Esophagus mucosa (tissue), 1 donor: Measurements from ENCODE around the gene PCSK6. TPM values are rescaled to one million over a fixed set of nuclear protein-coding genes. Genes with fewer than 3 reads are reported as not detected.

ENCODE experiments used
- ATAC-seq: fragments of 200-7000 bp; cut with Tn5 transposase; one replicate; pipeline ENCODE4 v1.9.1; 2020
- total RNA-seq: library from RNA; stranded (reverse); gene quantifications from one replicate; pipeline ENCODE4 v1.2.4, GENCODE V29; 2023
- donor health status: DM: yes; HTN: yes; CAD: no.

PCSK6 gene
- total RNA-seq, 1 donor from 2014 or later = 6.7 TPM

DNA sequence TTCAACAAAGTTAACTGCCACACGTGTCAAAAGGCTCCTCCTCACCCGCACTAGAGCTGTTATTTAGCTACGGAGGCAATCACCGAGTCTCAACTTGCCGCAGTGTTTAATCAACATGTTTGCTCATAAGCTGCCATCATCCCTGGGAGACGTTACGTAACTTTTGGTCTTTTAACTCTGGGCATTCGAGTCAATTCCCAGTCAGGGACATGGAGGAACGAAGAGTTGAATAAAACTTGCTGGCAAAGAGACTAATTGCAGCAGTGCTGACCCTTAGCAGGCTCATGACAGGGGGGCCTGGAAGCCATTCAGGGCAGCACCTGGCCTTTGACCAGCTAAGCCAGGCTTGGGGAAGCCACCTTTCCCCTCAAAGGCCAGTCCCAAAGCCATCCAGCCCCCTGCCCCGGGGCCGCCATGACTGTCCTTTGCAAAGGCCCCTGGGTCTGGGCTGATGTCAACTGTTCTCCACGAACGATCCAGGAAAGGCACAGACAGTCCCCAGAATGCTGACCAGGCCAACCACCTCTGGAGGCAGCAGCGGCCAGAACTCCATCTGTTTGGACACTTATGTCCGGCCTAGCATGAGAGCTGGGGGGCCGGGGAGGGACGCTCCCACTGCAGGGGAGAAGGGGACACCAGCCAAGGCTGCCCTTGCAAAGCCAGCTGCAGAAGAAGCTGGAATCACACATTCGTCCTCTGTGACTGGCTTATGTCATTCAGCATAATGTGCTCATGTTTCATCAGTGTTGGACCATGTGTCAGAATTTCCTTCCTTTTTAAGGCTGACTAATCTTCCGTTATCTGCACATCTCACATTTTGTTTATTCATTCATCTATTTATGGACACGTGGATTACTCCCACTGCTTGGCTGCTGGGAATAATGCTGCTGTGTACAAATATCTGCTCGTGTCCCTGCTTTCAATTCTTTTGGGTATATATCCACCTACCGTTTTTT lies 43.7 kb downstream of the PCSK6 start:
- peak; percentile 76 for ATAC-seq

DNA sequence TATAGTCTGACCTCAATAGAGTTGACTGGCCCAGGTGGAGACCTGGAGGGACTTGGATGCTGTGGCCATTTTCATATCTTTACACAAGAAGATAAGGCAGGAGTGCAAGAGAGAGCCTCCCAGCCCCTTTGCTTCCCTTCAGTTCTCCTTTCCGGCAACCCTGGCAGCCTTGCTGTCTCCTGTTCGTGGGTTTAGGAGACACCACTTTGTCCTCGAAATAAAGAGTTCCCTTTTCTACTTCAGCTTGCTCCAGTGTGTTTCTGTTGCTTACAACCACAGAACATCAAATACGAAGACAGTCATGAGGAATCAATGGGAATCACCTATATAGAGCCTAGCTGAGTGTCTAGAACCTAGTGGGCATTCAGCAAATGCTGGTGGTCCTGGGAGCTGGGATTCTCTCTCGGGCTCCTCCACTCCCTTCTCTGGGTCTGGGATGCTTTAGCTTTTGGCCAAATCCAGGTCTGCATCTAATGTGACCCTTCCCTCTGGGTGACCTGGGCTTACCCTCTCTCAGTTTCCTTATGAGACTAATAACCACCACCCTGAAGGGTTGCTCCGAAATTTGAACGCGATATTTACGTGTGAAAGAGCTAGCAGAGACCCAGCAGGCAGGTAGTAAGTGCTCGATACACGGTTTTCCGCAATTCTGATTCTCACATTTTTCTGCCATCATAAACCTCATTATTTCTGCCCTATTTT lies 44.5 kb downstream of the PCSK6 start:
- no peak for ATAC-seq

DNA sequence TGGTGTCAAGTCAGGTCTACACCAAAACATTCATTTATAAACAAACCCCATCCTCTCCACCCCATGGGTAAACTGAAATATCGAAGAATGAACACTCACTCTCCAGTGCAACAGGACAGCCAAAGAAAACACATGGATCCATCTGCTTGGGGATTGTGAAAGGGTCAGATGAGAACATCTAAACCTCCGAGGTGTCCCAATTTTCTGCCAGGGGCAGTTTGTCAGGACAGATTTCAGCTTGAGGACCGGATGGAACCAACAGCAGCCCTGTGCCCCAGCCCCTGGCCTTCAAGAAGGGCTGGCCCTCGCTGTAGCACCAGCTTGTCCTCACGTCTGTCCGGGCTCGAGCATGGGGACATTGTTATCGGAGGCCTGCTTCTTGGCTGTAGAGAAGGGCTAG lies 45.5 kb downstream of the PCSK6 start:
- no peak for ATAC-seq

DNA sequence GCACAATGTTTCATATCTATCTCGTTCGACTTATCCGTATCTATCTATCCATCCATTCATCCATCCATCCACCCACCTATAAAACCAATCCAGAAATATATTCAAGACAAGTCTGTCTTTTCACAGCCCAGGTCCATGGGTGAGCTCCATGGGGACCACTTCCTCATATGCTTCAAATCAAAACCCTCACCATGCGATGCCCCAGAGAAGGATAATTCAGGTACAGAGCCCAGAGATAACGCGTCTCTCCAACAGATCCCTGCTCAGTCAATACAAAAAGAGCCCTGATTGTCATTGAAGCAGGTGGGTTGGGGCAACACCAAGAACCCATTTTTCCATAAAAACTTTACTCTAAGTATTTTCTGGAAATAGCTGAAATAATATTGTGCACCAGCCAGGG lies 47.2 kb downstream of the PCSK6 start:
- ATAC-seq = no peak

DNA sequence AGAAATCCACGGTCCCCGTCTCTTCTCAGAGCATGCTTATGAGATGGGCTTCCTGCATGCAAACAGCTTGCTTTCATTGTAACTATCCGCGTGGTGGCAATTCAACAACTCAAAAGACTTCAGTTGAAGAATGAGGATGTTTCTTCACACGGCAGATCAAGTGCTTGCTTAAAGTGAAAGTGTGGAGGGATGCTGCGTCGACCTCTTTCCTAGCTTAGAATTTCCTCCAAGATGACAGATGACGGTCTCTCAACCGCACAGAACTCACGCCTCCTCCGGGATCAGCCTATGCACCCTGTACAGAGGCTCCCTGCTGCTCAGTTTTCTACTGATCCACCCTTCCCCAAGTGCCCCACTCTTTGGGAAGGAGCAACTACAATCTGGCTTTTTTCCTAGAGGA lies 47.8 kb downstream of the PCSK6 start:
- no peak for ATAC-seq

DNA sequence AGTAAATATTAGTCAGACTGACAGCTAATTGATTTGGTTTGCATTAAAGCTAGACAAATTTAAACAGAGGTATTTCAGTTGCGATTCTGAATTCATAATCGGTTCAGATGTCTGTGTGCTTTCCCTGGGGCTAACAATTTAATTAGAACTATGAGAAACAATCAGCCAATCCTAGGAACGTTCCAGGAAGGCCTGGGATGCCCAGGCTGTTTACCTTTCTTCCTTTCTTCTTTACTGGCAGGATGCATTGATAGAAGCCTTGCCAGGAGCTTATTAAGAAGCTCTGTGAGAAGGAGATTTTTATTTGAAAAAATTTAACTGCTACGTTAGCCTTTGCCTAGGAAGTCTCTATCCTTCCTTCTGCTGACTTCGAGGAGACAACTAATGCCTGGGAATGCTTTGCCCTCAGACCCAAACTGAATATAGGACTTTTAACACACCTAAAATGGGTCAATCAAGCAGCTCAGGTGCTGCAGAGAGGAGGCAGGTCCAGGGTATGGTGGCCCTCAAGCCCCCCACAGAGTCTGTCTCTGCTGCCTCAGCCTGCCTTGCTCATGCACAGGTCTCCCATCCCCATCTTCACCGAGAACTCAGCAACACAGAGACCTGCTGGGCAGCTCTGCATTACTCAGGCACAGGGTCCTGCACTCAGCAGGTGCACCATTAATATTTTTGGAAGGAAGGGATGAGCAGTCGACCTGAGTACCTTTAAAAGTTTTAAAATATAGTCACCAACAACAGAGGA lies 48.5 kb downstream of the PCSK6 start:
- ATAC-seq = no peak

DNA sequence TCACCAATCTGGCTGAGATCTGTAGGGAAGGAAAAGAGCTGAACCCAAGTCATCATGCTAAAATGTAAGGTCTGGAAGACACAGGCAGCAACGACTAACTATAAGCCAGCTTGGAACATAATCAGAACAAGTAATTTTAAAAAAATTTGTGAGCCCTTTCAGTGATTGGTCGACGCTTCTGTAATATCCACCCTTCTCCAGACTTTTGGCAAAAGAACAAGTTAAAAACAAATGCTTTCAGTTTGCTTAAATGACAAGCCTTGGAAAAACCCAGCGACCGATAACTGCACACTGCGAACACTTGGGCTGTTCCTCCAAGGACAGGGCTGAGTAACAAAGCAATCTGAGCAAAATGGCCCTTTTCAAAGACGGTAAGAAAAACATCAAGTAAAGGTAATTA lies 49.6 kb downstream of the PCSK6 start:
- no peak for ATAC-seq

DNA sequence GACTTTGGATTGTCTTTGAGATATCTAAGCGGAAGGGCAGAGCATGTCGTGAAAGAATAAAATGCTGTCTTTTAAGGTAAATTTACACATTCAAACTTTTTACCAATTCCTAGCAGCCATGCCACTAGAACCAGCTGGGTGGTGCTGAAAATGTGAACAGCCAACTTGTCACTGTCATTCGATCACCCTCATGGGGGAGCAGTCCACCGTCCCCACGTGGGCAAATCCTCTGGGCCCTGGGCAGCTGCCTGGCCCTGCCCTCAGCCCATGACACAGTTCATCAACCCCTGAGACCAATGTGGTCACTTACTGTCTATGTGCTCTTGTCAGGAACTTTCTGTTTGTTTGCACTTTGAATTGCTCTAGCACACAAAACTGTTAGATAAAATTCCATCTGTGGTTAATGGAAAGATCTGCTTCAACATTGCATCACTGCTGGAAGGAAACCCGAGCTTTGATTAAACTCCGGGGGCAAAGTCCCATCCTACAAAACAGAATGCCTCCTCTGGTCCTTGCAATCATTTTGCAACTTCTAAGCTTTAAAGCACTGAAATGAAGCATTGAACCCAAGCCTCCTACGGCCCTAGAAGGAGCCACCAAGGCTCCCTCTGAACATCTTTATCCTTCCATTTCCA lies 50.1 kb downstream of the PCSK6 start:
- no peak for ATAC-seq

DNA sequence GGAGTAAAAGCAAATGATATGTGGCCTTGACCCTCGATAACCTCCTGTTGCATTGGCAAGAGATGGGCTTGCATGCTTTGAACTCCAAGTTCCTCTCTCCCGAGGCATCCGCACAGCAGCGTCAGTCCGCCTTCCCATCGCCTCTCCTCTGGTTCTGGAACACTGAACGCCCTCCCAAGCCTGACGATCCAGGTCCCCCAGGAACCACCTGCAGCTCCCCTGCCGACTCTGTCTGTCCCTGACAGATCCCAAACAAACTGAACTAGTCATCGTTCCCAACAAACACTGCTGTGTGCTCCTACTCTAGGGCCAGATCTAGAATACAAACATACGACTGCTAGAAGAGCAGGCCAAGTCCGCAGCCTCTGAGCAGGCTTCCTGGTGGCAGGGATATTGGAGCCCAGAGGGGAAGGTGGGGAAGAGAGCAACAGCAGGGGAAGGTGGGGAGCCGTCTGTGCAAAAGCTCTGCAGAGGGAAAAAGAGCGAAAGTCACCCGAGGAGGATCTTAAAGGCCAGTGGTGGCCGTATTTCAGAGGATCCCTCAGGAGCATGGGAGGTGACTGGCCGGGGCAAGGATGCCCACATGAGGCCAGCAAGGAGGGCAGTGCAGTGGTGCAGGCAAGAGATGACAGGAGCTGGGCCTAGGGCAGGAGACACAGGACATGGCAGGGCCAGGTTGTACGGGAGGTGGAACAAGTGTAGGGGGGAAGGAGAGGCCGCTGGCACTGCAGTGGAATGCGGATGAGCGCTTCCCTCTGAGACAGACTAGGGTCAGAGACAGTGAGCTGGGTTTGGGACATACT lies 50.8 kb downstream of the PCSK6 start:
- no peak for ATAC-seq

DNA sequence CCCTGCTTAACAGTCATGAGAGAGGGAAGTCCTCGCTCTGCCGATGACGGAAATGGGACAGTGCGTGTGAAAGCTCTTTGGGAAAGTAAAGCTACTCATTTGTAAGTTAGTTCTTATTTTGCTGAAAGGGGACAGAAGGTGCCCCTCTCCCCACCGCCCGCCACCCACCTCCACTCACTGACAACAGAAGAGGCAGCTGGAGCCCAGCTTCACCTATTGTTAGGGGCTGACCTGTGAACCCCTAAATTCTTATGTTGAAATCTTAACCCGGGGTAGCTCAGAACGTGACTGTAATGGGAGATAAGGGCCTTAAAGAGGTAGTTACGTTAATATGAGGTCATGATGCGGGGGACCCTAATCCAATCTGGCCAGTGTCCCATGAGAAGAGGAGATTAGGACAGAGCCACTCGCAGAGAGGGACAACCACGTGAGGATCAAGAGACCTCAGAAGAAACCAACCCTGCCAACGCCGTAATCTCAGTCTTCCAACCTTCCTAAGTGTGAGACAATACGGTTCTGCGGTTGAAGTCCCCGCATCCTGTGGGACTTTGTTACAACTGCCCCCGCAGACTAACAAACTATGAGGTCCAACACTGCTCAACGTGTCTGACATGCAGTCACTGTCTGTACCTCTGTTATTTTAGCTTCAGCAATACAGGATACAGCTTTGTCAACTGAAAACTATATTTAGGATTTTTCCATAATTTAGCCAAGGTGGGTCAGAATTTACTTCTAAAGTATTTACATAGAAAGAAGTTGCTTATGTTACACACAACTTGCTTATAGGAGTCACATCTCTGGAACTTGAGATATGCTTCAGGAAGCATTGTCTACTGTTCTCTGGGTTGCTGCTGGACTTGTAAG lies 51.7 kb downstream of the PCSK6 start:
- no peak for ATAC-seq

DNA sequence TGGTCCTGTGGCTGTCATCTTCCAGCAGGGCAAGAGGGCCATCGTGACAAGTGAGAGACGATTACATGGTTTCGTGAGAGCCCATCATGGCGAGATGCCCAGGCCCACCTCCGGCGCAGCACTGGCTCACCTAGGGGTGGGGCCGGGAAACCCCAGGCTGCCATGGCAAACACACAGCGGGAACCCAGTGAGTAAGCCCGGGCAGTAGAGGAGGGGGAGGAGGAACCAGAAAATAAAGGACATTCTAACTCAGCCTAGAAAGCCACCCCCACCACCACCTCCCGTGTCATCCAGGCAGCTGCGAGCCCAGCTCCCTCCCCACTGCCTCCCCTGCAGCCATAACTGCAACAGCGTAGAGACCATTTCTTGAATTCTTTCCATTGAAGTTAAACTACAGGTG lies 52.3 kb downstream of the PCSK6 start:
- no peak for ATAC-seq

DNA sequence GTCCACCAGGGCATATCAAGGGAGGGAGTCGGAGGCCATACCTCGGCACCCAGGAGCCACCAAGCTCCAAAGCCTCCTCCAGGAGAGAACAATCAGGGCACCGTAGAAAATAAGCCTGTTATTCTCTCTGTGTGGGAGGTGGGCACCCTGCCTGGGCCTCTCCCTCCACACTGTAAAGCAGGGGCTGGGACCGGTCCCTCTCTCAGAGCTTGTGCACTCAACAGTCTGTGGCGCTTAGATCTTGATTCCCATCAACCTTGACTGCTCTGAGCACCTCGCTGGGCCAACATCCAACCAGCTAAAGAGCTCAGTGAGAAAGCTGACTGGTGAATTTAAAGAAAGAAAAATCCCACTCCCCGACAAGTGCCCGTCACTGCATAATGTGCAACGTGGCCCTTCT lies 53.0 kb downstream of the PCSK6 start:
- ATAC-seq = no peak

DNA sequence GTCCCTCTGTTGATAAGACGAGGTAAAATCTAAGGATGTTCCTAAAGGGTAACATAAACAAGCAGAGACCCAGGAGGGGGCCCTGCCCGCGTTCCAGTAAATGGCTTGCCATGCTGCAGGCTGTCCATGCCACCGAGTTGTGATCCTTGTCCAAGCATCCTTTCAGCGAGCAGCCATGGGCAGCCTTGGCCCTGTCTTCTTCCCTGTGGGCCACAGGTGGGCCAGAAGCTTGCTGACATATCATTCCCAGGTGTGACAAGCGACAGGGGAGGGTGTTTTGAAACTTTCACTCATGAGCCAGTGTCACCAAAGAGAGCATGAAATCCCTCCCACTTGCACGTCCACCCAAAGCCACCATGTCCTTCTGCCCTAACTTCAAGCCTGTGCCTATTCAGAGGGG lies 53.7 kb downstream of the PCSK6 start:
- no peak for ATAC-seq

DNA sequence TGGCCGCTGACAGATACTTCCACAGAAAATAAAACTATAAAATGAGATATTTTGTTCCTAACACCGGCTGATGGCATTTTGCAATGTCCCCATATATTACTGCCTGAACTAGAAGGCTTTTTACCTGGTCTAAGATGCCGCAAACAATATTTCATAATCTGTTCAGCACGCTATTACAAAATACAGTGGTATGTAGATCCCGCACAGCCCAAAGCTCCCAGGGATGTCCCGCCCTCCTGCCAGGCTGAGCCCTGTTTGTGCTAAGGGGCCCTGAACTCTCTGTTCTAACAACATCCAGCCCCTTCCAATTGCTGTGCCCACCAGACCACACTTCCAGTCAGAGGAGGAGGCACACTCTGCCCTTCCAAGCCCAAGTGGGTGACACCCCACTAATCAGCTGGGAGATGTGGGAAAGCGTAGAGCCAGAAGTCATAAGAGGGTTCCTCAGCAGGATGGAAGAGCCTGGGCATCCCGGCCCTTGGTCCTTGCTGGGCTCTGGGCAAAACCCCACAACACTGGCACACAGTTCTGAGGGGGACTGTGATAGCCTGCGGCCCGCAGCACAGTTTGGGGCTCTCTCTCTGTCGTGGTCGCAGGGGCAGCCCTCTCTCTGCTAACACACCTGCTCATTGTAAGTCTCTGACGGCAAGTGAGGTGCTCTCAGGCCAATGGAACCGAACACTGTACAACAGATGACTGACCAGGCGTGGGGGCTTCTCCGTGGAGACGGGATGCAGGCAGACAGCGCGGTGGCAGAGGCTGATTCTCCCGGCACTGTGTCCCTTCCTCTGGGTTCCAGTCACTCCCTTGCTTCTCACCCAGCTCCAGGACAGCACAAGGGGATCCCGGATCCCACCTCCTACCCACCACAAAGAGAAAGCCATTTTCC lies 55.2 kb downstream of the PCSK6 start:
- ATAC-seq = no peak

DNA sequence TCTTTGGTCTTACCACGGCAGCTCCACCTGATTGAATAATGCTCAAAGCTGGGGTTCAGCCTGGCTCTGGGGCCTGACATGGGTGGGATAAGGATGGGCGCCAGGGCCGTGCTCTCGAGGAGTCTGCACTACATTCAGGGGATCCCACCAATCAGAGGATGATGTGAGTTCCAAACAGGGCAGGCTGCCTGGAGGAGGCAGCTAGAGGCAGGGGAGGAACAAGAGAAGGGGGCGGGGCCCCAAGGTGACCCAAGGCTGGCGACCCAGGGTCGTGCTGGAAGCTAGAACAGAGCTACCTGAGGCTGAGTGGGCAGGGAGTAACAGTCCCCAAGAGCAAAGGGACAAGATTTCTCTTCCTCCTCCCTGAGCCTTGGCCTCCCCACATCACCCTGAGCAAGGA lies 56.1 kb downstream of the PCSK6 start:
- no peak for ATAC-seq

DNA sequence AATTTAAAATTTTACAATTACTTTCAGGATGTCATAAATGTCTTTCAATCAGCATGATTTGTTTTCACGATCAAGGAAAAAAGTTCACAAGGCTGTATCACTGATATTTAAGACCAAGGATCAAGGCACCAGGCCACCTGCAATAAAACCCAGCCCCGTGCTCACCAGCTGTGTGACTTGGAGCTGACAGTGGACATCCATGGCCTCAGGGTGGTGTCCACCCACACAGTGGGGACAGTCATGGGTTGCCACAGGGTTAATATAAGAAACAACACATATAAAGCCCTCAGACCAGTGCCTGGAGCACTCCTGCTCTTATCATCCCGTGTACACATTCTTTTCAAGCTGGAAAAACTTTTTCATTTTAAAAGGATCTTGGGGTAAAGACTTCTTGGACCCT lies 56.5 kb downstream of the PCSK6 start:
- ATAC-seq = no peak

DNA sequence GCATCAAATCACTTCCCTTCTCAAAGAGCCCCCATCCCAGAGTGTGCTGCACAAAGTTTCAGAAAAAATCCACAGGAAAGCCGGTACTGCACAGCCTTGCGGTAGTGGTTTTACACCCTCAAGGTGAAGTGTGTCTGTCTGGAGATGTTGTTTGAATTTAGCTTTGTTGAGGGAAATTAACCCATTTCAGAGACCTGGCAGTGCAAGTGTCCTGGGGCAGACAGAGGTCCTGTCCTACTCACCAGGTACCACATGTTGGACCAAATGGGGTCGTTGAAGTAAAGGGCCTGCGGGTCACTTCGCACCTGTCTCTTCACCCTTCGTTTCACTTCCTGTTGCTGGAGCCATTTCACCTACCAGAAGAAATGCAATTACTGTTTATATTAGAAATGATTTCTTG lies 57.8 kb downstream of the PCSK6 start:
- no peak for ATAC-seq

DNA sequence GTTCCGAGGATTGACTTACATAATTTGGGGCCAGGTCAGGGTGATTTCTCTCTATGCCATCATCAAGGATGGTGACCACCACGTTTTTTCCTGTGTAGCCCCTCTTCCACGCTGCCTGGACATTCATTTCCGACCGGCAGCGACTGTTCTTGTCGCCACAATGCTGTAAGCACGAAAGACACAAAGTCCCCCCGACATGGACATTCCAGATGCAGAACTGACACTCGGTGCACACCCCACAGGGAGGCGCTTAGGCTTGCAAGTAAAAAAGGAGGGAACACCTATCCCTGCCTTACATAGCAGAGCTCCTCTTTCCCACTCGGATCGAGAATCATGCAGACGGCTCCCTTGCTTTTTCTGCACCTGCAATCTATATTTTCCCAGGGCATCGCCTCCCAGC lies 58.2 kb downstream of the PCSK6 start:
- ATAC-seq = no peak

DNA sequence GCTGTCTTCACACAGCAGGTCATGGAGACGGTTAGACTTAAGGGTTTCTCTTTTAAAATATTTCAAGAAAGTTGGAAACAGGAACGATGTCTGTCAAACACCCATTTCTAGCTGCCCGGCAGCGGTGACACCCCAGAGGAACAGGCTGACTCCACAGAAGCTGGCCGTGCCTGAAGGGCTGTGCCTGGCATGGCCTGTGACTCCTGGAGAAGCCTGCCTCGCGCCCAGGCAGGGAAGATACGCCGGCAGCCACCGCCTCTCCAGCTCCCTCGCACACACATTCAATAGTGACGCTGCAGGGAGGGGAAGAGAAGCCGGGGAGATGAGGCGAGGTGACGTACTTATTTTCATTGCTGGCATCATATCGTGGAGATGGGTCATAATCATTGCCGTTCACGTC lies 59.9 kb downstream of the PCSK6 start:
- no peak for ATAC-seq

DNA sequence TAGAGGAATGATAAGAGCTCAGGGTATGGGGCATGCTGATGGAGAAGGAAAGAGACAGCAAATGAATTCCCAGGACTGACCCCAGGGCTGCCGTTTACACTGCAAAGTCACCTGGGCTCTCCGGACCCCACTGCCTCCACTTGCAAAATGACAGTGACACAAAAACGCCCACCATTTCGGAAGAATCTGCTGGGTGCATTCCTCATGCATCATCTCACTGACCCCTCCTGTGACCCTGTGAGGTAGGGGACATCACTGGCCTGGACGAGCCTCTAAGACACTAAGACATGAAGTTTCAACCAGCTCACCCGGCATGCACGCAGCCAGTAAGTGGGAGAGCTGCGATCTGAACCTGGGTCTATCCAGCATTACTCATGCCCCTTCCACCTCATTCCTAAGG lies 60.3 kb downstream of the PCSK6 start:
- no peak for ATAC-seq
